LNCAP (cell line): ENCODE measurements around the gene CHD2.

ENCODE experiments used
- CTCF ChIP-seq: fragments of 450-650 bp; IDR thresholded peaks from 2 replicates; pipeline ENCODE4 v1.5.1; 2017; ENCODE audit warnings: mild to moderate bottlenecking

CHD2 gene

DNA sequence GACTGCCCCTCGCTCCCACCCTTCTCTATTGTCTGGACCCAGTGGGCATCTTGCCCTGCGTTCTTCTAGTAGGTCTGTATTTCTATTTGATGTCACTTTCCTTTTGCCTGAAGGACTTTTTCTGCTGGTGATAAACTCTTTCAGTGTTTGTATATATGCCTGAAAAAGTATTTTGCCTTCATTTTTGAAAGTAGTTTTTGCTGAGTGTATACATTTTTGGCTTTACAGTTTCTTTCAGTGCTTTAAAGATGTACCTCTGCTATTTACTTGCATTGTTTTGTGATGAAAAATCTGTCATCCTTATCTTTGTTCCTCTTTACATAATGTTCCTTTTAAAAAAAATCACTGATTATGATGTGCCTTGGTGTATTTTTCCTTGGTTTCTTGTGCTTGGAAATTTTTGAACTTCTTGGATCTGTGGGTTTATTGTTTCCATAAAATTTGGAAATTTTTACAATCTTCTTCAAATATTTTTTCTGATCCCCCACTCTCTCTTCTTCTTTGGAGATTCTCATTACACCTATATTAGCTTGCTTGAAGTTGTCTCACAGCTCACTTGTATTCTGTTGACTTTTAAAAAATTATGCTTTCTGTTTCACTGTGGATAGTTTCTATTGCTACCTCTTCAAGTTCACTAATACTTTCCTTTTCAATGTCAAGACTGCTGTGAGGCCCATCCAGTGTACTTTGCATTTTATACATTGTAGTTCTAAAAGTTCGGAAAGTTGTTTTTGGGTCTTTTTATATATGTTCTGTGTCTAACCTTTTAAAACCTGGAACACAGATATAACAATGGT is 121.0 kb downstream of the CHD2 start:
- no peak for TF ChIP-seq CTCF

DNA sequence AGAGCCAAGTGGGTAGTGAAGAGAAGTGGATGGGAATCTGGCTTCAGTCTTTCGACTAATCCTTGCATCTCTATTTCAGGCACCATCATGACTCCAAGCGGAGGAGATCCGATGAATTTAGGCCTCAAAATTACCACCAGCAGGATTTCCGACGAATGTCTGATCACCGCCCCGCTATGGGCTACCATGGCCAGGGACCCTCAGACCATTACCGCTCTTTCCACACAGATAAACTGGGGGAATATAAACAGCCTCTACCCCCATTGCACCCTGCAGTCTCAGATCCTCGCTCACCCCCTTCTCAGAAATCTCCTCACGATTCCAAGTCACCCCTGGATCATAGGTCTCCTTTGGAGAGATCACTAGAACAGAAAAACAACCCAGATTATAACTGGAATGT is 124.2 kb downstream of the CHD2 start:
- TF ChIP-seq CTCF = no peak

GRCh38 chr15:93024716-93025624 is 124.8 kb downstream of the CHD2 start:
- no peak for TF ChIP-seq CTCF

GRCh38 chr15:93025625-93025982 is 125.5 kb downstream of the CHD2 start:
- no peak for TF ChIP-seq CTCF

- no peak for TF ChIP-seq CTCF
Observed at GRCh38 chr15:93026380-93026817, 126.3 kb downstream of the CHD2 start.

- TF ChIP-seq CTCF = no peak
Observed at GRCh38 chr15:93027413-93027812, 127.3 kb downstream of the CHD2 start.

GRCh38 chr15:93028111-93028631 is 128.0 kb downstream of the CHD2 start:
- TF ChIP-seq CTCF = no peak
